Gastroesophageal sphincter (tissue), 3 donors: ENCODE measurements around the gene SLIT3.

Experiments
- POLR2AphosphoS5 ChIP-seq: sonication (generic); formaldehyde crosslinking; IDR thresholded peaks from one replicate; pipeline ENCODE4 v1.6.1; 2017; ENCODE audit warnings: antibody characterized with exemption
- TF ChIP-seq, protein P1 (sequence below), 4 experiments: fragments of 200-600 bp in 2 of 4; fragments of 450-650 bp in 2 of 4; sonication (generic) in 1 of 4; IDR thresholded peaks; one replicate each; pipeline ENCODE4 v1.5.1; 2017 to 2019; ENCODE audit warnings: antibody characterized with exemption in 4 of 4, mild to moderate bottlenecking in 2 of 4, moderate library complexity in 2 of 4

- TF ChIP-seq, protein P1, sequence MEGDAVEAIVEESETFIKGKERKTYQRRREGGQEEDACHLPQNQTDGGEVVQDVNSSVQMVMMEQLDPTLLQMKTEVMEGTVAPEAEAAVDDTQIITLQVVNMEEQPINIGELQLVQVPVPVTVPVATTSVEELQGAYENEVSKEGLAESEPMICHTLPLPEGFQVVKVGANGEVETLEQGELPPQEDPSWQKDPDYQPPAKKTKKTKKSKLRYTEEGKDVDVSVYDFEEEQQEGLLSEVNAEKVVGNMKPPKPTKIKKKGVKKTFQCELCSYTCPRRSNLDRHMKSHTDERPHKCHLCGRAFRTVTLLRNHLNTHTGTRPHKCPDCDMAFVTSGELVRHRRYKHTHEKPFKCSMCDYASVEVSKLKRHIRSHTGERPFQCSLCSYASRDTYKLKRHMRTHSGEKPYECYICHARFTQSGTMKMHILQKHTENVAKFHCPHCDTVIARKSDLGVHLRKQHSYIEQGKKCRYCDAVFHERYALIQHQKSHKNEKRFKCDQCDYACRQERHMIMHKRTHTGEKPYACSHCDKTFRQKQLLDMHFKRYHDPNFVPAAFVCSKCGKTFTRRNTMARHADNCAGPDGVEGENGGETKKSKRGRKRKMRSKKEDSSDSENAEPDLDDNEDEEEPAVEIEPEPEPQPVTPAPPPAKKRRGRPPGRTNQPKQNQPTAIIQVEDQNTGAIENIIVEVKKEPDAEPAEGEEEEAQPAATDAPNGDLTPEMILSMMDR (IDR thresholded peaks at IDR 0.05): no peak
- TF ChIP-seq POLR2AphosphoS5: no peak
These were observed 58.1 kb downstream of the SLIT3 start for GRCh38 chr5:169242849-169243186.
